WTC11 (cell line): Measurements from ENCODE around the gene WNT10A. TPM values are rescaled to one million over a fixed set of nuclear protein-coding genes. Genes with fewer than 3 reads are reported as not detected.

Experiments used
- ATAC-seq: fragments of 200-7000 bp; cut with Tn5 transposase; 2 replicates; pipeline ENCODE4 v1.10.0; 2021; ENCODE audit warnings: mild to moderate bottlenecking, moderate library complexity
- CTCF ChIA-PET: fragments of 300-600 bp; sonication (Branson Sonifier 250); formaldehyde crosslinking; loops from one replicate; lab custom pipeline; 2021; ENCODE audit warnings: antibody characterized with exemption; lab: Charles Lee
- POLR2A ChIA-PET: fragments of 350-600 bp; sonication (Branson Sonifier 250); formaldehyde crosslinking; loops from one replicate; lab custom pipeline; 2021; ENCODE audit warnings: antibody characterized with exemption; lab: Charles Lee
- DNase-seq: peaks from one replicate; pipeline ENCODE4 v3.0.0; 2021; ENCODE audit warnings: low spot score
- H3K27ac Mint-ChIP-seq: 2 replicates; pipeline ENCODE4 v1.8.0; 2021; ENCODE audit warnings: mixed read lengths
- H3K27me3 Mint-ChIP-seq: 2 replicates; pipeline ENCODE4 v1.8.0; 2021; ENCODE audit warnings: low read depth, mild to moderate bottlenecking, moderate library complexity, mixed read lengths
- H3K36me3 Mint-ChIP-seq: 2 replicates; pipeline ENCODE4 v1.8.0; 2021; ENCODE audit warnings: mixed read lengths
- H3K4me1 Mint-ChIP-seq: 2 replicates; pipeline ENCODE4 v1.8.0; 2022; ENCODE audit warnings: mixed read lengths
- H3K4me3 Mint-ChIP-seq: 2 replicates; pipeline ENCODE4 v1.8.0; 2021; ENCODE audit warnings: mild to moderate bottlenecking, moderate library complexity, mixed read lengths
- H3K9me3 Mint-ChIP-seq: 2 replicates; pipeline ENCODE4 v1.8.0; 2021; ENCODE audit warnings: mixed read lengths
- ATF1 ChIP-seq: sonication (generic); formaldehyde crosslinking; IDR thresholded peaks from 2 replicates; pipeline ENCODE4 v1.8.1; 2023; ENCODE audit warnings: mild to moderate bottlenecking, moderate library complexity, missing genetic modification reagents
- CREM ChIP-seq: sonication (generic); formaldehyde crosslinking; IDR thresholded peaks from 2 replicates; pipeline ENCODE4 v1.8.1; 2022; ENCODE audit warnings: mild to moderate bottlenecking, missing genetic modification reagents, moderate library complexity
- ERG ChIP-seq: fragments of 250-450 bp; sonication (Bioruptor Pico); IDR thresholded peaks from 2 replicates; pipeline ENCODE4 v1.8.0; 2021; ENCODE audit warnings: mild to moderate bottlenecking
- ESRRA ChIP-seq: sonication (generic); formaldehyde crosslinking; IDR thresholded peaks from 2 replicates; pipeline ENCODE4 v1.8.1; 2022; ENCODE audit warnings: mild to moderate bottlenecking, missing genetic modification reagents, borderline replicate concordance
- FOXP1 ChIP-seq: sonication (generic); formaldehyde crosslinking; IDR thresholded peaks from 2 replicates; pipeline ENCODE4 v1.8.0; 2022; ENCODE audit warnings: missing genetic modification reagents, mild to moderate bottlenecking, moderate library complexity, borderline replicate concordance
- GABPB1 ChIP-seq: sonication (generic); formaldehyde crosslinking; IDR thresholded peaks from 2 replicates; pipeline ENCODE4 v1.8.1; 2023; ENCODE audit warnings: mild to moderate bottlenecking, missing genetic modification reagents
- GTF2I ChIP-seq: fragments of 250-450 bp; sonication (Bioruptor Pico); conservative IDR thresholded peaks from 2 replicates; pipeline ENCODE4 v1.4.0; 2021; ENCODE audit warnings: mild to moderate bottlenecking
- JUN ChIP-seq: sonication (generic); formaldehyde crosslinking; IDR thresholded peaks from 2 replicates; pipeline ENCODE4 v1.8.0; 2023; ENCODE audit warnings: mild to moderate bottlenecking, missing genetic modification reagents
- MXD4 ChIP-seq: fragments of 250-450 bp; sonication (Bioruptor Pico); IDR thresholded peaks from 2 replicates; pipeline ENCODE4 v1.8.0; 2021; ENCODE audit warnings: mild to moderate bottlenecking, moderate library complexity, borderline replicate concordance
- SOX15 ChIP-seq: fragments of 250-450 bp; sonication (Bioruptor Pico); IDR thresholded peaks from 2 replicates; pipeline ENCODE4 v1.9.0; 2021; ENCODE audit warnings: mild to moderate bottlenecking
- TCF7 ChIP-seq: sonication (generic); formaldehyde crosslinking; IDR thresholded peaks from 2 replicates; pipeline ENCODE4 v1.8.0; 2022; ENCODE audit warnings: mild to moderate bottlenecking, low read depth, missing genetic modification reagents, moderate library complexity
- ZNF121 ChIP-seq: sonication (generic); formaldehyde crosslinking; IDR thresholded peaks from 2 replicates; pipeline ENCODE4 v1.8.0; 2023; ENCODE audit warnings: missing genetic modification reagents
- ZNF232 ChIP-seq: sonication (generic); formaldehyde crosslinking; IDR thresholded peaks from 2 replicates; pipeline ENCODE4 v1.8.0; 2022; ENCODE audit warnings: mild to moderate bottlenecking, missing genetic modification reagents
- ZNF263 ChIP-seq: sonication (generic); formaldehyde crosslinking; IDR thresholded peaks from 2 replicates; pipeline ENCODE4 v1.8.1; 2022; ENCODE audit warnings: low read depth, mild to moderate bottlenecking, moderate library complexity, missing genetic modification reagents
- ZNF425 ChIP-seq: fragments of 250-450 bp; sonication (Bioruptor Pico); conservative IDR thresholded peaks from 2 replicates; pipeline ENCODE4 v1.9.0; 2021; ENCODE audit warnings: mild to moderate bottlenecking
- total RNA-seq: library from RNA; stranded (reverse); gene quantifications from 3 replicates; pipeline ENCODE4 v1.2.3, GENCODE V29; 2021
- TF ChIP-seq, protein P1 (sequence below): sonication (generic); formaldehyde crosslinking; IDR thresholded peaks from 2 replicates; pipeline ENCODE4 v1.8.1; 2022; ENCODE audit warnings: mild to moderate bottlenecking, moderate library complexity, missing genetic modification reagents
- TF ChIP-seq, protein P2 (sequence below): sonication (generic); formaldehyde crosslinking; IDR thresholded peaks from 2 replicates; pipeline ENCODE4 v1.8.0; 2023; ENCODE audit warnings: missing genetic modification reagents, mild to moderate bottlenecking, borderline replicate concordance

WNT10A gene
- total RNA-seq, 1 experiment from 2014 or later = not detected

DNA sequence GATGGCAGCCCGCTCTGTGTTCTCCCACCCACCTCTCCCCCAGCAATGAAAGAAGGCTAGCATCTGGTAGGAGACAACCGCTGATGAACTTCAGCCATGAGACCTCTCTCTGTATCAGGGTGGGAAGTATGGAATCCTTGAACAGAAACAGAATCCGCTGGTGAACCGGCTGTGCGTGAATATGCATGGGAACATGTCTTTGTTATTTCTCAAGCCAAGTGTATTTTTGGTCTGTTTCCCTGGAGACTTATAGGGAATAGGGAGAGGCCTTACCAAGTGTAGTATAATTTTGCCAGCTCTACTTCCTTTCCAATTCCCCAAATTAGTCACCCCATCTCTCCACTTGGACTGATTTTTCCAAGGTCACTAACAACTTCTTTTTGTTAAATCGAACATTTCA is 30.1 kb downstream of the WNT10A start (continued):
- TF ChIP-seq, protein P1, sequence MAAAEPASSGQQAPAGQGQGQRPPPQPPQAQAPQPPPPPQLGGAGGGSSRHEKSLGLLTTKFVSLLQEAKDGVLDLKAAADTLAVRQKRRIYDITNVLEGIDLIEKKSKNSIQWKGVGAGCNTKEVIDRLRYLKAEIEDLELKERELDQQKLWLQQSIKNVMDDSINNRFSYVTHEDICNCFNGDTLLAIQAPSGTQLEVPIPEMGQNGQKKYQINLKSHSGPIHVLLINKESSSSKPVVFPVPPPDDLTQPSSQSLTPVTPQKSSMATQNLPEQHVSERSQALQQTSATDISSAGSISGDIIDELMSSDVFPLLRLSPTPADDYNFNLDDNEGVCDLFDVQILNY (CRISPR knock-in tag) = no peak
- TF ChIP-seq, all 79 proteins: peak for 0

GRCh38 chr2:218920504-218920903 is 39.9 kb downstream of the WNT10A start:
- no peak for ATAC-seq
- POLR2A ChIA-PET = no interaction called here
- TF ChIP-seq CREM (CRISPR knock-in tag) (no peak), TCF7 (CRISPR knock-in tag) (no peak), SOX15 (CRISPR knock-in tag) (no peak), ERG (no peak), ATF1 (CRISPR knock-in tag) (no peak), ZNF425 (CRISPR knock-in tag) (no peak), ZNF121 (CRISPR knock-in tag) (no peak), ZNF232 (no peak), MXD4 (CRISPR knock-in tag) (no peak), ESRRA (CRISPR knock-in tag) (no peak), FOXP1 (CRISPR knock-in tag) (no peak), JUN (CRISPR knock-in tag) (no peak), GTF2I (CRISPR knock-in tag) (no peak), ZNF263 (CRISPR knock-in tag) (no peak), GABPB1 (CRISPR knock-in tag) (no peak)
- TF ChIP-seq, protein P1 (CRISPR knock-in tag) = no peak
- TF ChIP-seq, protein P2, sequence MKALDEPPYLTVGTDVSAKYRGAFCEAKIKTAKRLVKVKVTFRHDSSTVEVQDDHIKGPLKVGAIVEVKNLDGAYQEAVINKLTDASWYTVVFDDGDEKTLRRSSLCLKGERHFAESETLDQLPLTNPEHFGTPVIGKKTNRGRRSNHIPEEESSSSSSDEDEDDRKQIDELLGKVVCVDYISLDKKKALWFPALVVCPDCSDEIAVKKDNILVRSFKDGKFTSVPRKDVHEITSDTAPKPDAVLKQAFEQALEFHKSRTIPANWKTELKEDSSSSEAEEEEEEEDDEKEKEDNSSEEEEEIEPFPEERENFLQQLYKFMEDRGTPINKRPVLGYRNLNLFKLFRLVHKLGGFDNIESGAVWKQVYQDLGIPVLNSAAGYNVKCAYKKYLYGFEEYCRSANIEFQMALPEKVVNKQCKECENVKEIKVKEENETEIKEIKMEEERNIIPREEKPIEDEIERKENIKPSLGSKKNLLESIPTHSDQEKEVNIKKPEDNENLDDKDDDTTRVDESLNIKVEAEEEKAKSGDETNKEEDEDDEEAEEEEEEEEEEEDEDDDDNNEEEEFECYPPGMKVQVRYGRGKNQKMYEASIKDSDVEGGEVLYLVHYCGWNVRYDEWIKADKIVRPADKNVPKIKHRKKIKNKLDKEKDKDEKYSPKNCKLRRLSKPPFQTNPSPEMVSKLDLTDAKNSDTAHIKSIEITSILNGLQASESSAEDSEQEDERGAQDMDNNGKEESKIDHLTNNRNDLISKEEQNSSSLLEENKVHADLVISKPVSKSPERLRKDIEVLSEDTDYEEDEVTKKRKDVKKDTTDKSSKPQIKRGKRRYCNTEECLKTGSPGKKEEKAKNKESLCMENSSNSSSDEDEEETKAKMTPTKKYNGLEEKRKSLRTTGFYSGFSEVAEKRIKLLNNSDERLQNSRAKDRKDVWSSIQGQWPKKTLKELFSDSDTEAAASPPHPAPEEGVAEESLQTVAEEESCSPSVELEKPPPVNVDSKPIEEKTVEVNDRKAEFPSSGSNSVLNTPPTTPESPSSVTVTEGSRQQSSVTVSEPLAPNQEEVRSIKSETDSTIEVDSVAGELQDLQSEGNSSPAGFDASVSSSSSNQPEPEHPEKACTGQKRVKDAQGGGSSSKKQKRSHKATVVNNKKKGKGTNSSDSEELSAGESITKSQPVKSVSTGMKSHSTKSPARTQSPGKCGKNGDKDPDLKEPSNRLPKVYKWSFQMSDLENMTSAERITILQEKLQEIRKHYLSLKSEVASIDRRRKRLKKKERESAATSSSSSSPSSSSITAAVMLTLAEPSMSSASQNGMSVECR = no peak
- TF ChIP-seq, all 79 proteins: peak for 0
- DNase-seq = no peak
- CTCF ChIA-PET = no interaction called here
- Mint-ChIP-seq H3K4me1 (no peaks in the 10 kb centered on the region), H3K4me3 (no peak overlapping the region), H3K36me3 (peaks cover 21% of the 10 kb centered on the region), H3K27ac (no peak overlapping the region), H3K27me3 (peaks cover 30% of the 10 kb centered on the region), H3K9me3 (peaks cover 29% of the 10 kb centered on the region)
